Neural progenitor cell (in vitro differentiated cells): ENCODE data around the gene SMPD2. TPM values are rescaled to one million over a fixed set of nuclear protein-coding genes. Genes with fewer than 3 reads are reported as not detected.

Experiments used
- DNase-seq: peaks from one replicate; pipeline ENCODE4 v3.0.0-alpha.2; 2016; ENCODE audit warnings: low spot score
- H2AFZ ChIP-seq: fragments of 200-600 bp; sonication (generic); replicated peaks from 2 replicates; pipeline ENCODE4 v1.6.1; 2016; ENCODE audit warnings: antibody characterized with exemption
- H3F3A ChIP-seq: fragments of 200-600 bp; sonication (generic); 2 replicates; pipeline ENCODE4 v1.6.1; 2016; ENCODE audit warnings: antibody characterized with exemption, low read depth
- H3K27ac ChIP-seq: fragments of 200-600 bp; sonication (generic); 2 replicates; pipeline ENCODE4 v1.5.1; 2016; ENCODE audit warnings: mild to moderate bottlenecking
- H3K27me3 ChIP-seq: fragments of 200-600 bp; sonication (generic); 2 replicates; pipeline ENCODE4 v1.6.1; 2016; ENCODE audit warnings: mild to moderate bottlenecking, moderate library complexity
- H3K36me3 ChIP-seq: fragments of 200-600 bp; sonication (generic); 2 replicates; pipeline ENCODE4 v1.5.1; 2016
- H3K4me1 ChIP-seq: fragments of 200-600 bp; sonication (generic); 2 replicates; pipeline ENCODE4 v1.6.1; 2016; ENCODE audit warnings: mixed run types
- H3K4me2 ChIP-seq: fragments of 200-600 bp; sonication (generic); 2 replicates; pipeline ENCODE4 v1.6.1; 2016
- H3K4me3 ChIP-seq: fragments of 200-600 bp; sonication (generic); 2 replicates; pipeline ENCODE4 v1.5.1; 2016
- H3K79me2 ChIP-seq: fragments of 200-600 bp; sonication (generic); 2 replicates; pipeline ENCODE4 v1.6.1; 2016; ENCODE audit warnings: low read depth
- H3K9ac ChIP-seq: fragments of 200-600 bp; sonication (generic); 2 replicates; pipeline ENCODE4 v1.6.1; 2016
- H3K9me3 ChIP-seq: fragments of 200-600 bp; sonication (generic); 2 replicates; pipeline ENCODE4 v1.5.1; 2016; ENCODE audit warnings: low read depth
- H4K20me1 ChIP-seq: fragments of 200-600 bp; sonication (generic); 2 replicates; pipeline ENCODE4 v1.6.1; 2016; ENCODE audit warnings: low read depth
- H3K27ac Mint-ChIP-seq: 3 replicates; pipeline ENCODE4 v1.8.0; 2021; ENCODE audit warnings: mixed read lengths
- H3K27me3 Mint-ChIP-seq: 2 replicates; pipeline ENCODE4 v1.8.0; 2022; ENCODE audit warnings: low read depth, mild to moderate bottlenecking, inconsistent platforms, moderate library complexity, mixed read lengths; ENCODE audit not compliant: insufficient read depth
- H3K36me3 Mint-ChIP-seq: 3 replicates; pipeline ENCODE4 v1.8.0; 2021; ENCODE audit warnings: mixed read lengths
- H3K4me1 Mint-ChIP-seq: 3 replicates; pipeline ENCODE4 v1.8.0; 2021; ENCODE audit warnings: mixed read lengths
- H3K4me3 Mint-ChIP-seq: 3 replicates; pipeline ENCODE4 v1.8.0; 2021; ENCODE audit warnings: mild to moderate bottlenecking, moderate library complexity, mixed read lengths
- H3K9me3 Mint-ChIP-seq: 3 replicates; pipeline ENCODE4 v1.8.0; 2020; ENCODE audit warnings: mixed read lengths
- EZH2 ChIP-seq: fragments of 200-600 bp; sonication (generic); IDR thresholded peaks from 2 replicates; pipeline ENCODE4 v1.6.1; 2017; ENCODE audit warnings: antibody characterized with exemption, mild to moderate bottlenecking, moderate library complexity
- EZH2phosphoT487 ChIP-seq: fragments of 200-600 bp; sonication (generic); IDR thresholded peaks from 2 replicates; pipeline ENCODE4 v1.6.1; 2017; ENCODE audit warnings: antibody characterized with exemption
- total RNA-seq: library from RNA; depleted of rRNA; stranded (reverse); fragments of >200 nt; gene quantifications from 2 replicates; pipeline ENCODE4 v1.2.3, GENCODE V29; 2015; ENCODE audit warnings: low replicate concordance
- TF ChIP-seq, protein P1 (sequence below): fragments of 200-600 bp; sonication (generic); IDR thresholded peaks from 2 replicates; pipeline ENCODE4 v1.5.1; 2017; ENCODE audit warnings: antibody characterized with exemption, mild to moderate bottlenecking

The SMPD2 gene
- total RNA-seq, 1 donor from 2014 or later: 10.3 TPM

DNA sequence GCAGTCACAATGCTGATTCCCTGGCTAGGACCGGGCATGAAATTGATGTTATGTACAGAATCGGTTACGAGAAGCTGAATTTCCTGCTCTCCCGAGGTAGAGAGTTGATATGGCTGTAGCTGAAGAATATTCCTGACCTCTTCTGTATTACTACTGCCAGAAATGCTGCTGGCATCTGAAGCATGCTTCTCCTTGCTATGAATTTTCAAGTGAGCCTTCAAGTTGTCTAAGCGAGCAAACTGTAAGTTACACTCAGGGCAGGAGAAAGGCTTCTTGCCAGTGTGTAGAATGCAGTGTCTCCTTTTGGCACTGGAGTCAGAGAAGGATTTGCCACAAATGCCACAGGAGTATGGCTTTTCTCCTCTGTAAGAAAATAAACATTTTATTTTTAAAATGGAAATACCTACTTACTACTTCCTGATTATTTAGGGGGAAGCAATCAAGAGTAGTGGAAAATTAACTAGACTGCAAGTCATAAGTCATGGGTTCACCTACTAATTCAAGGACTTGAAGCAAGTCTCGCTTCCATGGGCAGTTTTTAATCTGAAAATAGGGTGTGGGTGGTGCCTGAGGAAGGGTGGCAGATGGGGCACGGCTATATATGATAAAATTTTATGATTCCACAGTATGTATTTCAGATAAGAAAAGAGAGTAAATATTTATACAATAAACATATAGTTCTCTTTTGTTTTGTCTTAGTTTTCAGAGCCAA is 25.8 kb downstream of the SMPD2 start:
- peaks cover 7% of the 10 kb centered on the region for H3K27me3 Mint-ChIP-seq
- no peak overlapping the region for H3K4me3 ChIP-seq
- H3K4me1 ChIP-seq: no peaks in the 10 kb centered on the region
- no peak overlapping the region for H3K4me3 Mint-ChIP-seq
- H3K9me3 ChIP-seq: no peaks in the 10 kb centered on the region
- H2AFZ ChIP-seq: no peak overlapping the region
- no peak overlapping the region for H3K27ac Mint-ChIP-seq
- H3K79me2 ChIP-seq: peaks cover 26% of the 10 kb centered on the region
- no peak overlapping the region for H3K9ac ChIP-seq
- H3K36me3 ChIP-seq: peaks cover 15% of the 10 kb centered on the region
- H3K9me3 Mint-ChIP-seq: no peaks in the 10 kb centered on the region
- TF ChIP-seq EZH2 (no peak), EZH2phosphoT487 (no peak)
- TF ChIP-seq, protein P1, sequence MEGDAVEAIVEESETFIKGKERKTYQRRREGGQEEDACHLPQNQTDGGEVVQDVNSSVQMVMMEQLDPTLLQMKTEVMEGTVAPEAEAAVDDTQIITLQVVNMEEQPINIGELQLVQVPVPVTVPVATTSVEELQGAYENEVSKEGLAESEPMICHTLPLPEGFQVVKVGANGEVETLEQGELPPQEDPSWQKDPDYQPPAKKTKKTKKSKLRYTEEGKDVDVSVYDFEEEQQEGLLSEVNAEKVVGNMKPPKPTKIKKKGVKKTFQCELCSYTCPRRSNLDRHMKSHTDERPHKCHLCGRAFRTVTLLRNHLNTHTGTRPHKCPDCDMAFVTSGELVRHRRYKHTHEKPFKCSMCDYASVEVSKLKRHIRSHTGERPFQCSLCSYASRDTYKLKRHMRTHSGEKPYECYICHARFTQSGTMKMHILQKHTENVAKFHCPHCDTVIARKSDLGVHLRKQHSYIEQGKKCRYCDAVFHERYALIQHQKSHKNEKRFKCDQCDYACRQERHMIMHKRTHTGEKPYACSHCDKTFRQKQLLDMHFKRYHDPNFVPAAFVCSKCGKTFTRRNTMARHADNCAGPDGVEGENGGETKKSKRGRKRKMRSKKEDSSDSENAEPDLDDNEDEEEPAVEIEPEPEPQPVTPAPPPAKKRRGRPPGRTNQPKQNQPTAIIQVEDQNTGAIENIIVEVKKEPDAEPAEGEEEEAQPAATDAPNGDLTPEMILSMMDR: no peak
- H3K4me1 Mint-ChIP-seq: peaks cover 12% of the 10 kb centered on the region
- H3K36me3 Mint-ChIP-seq: peaks cover 51% of the 10 kb centered on the region
- H4K20me1 ChIP-seq: peaks cover 7% of the 10 kb centered on the region
- no peaks in the 10 kb centered on the region for H3K27me3 ChIP-seq
- no peak overlapping the region for H3K4me2 ChIP-seq
- peaks cover 6% of the 10 kb centered on the region for H3F3A ChIP-seq
- DNase-seq: no peak
- H3K27ac ChIP-seq: no peak overlapping the region

DNA sequence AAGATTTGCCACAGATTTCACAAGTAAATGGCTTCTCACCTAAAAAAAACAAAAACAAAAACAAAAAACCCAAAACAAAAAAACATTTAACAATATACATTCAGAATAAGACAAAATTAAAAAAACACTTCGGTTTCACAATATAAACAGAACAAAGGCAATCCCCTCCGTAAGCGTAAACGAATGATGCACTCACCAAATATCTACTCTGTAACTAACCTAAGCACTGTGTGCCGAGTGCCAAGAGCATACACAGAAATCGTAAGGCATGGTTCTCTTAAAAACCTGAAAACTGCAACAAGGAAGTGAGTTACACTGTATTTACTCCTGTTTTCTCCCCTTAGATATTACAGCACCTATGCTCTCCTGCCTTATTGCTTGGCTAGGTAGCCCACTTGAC is 27.2 kb downstream of the SMPD2 start:
- no peak overlapping the region for H3K4me2 ChIP-seq
- peaks cover 26% of the 10 kb centered on the region for H3K79me2 ChIP-seq
- no peaks in the 10 kb centered on the region for H3F3A ChIP-seq
- no peaks in the 10 kb centered on the region for H3K9me3 ChIP-seq
- no peak overlapping the region for H3K27ac Mint-ChIP-seq
- H3K27me3 Mint-ChIP-seq: peaks cover 8% of the 10 kb centered on the region
- no peak overlapping the region for H3K4me3 Mint-ChIP-seq
- peaks cover 12% of the 10 kb centered on the region for H3K4me1 Mint-ChIP-seq
- no peak overlapping the region for H2AFZ ChIP-seq
- no peak for DNase-seq
- H3K9me3 Mint-ChIP-seq: no peaks in the 10 kb centered on the region
- no peak overlapping the region for H3K9ac ChIP-seq
- peaks cover 50% of the 10 kb centered on the region for H3K36me3 Mint-ChIP-seq
- no peaks in the 10 kb centered on the region for H3K4me1 ChIP-seq
- TF ChIP-seq EZH2: no peak
- no peak for TF ChIP-seq EZH2phosphoT487
- TF ChIP-seq, protein P1: no peak
- H3K27ac ChIP-seq: no peak overlapping the region
- H3K27me3 ChIP-seq: no peaks in the 10 kb centered on the region
- peaks cover 15% of the 10 kb centered on the region for H3K36me3 ChIP-seq
- peaks cover 7% of the 10 kb centered on the region for H4K20me1 ChIP-seq
- no peak overlapping the region for H3K4me3 ChIP-seq

DNA sequence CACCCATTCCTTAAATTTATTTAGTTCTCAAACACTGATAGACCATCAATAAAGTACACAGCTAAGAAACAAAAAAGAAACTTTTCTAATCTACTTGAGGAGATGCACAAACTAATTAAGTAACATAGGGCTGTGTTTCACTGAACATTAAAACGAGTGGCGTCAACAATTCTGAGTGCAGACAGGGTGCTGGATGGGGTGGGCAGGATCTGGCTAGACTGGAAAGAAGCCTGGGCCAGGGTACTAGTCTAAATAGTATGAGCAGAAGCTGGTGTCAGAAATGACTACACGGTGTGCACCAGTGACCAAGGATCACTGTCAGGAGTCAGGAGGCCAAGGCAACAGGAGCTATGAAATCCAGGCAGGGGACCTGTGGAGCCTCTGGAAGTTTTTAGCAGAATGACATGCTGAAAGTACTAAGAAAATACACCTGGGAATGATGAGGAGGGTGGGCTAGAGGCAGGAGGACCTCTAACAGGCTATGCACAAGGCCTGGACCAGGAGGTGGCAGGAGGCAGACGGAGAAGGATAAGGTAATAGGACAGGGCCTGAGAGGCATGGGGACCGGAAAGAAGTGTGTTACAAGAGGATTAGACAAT is 29.2 kb downstream of the SMPD2 start:
- peaks cover 10% of the 10 kb centered on the region for H4K20me1 ChIP-seq
- no peak overlapping the region for H3K27ac ChIP-seq
- no peak for DNase-seq
- H3K4me3 Mint-ChIP-seq: no peak overlapping the region
- no peaks in the 10 kb centered on the region for H3K4me1 ChIP-seq
- H3K9me3 ChIP-seq: no peaks in the 10 kb centered on the region
- H3K36me3 ChIP-seq: peaks cover 7% of the 10 kb centered on the region
- H3K4me1 Mint-ChIP-seq: peaks cover 12% of the 10 kb centered on the region
- H3K27me3 ChIP-seq: no peaks in the 10 kb centered on the region
- peaks cover 55% of the 10 kb centered on the region for H3K36me3 Mint-ChIP-seq
- no peak overlapping the region for H3K27ac Mint-ChIP-seq
- H3F3A ChIP-seq: no peaks in the 10 kb centered on the region
- no peak for TF ChIP-seq EZH2phosphoT487
- TF ChIP-seq, protein P1: no peak
- TF ChIP-seq EZH2: no peak
- no peak overlapping the region for H3K4me3 ChIP-seq
- H3K9ac ChIP-seq: no peak overlapping the region
- H3K4me2 ChIP-seq: no peak overlapping the region
- peaks cover 31% of the 10 kb centered on the region for H3K79me2 ChIP-seq
- no peaks in the 10 kb centered on the region for H3K9me3 Mint-ChIP-seq
- H2AFZ ChIP-seq: no peak overlapping the region
- peaks cover 7% of the 10 kb centered on the region for H3K27me3 Mint-ChIP-seq
